ENCODE measurements around the gene JSRP1.
"Not testable (repeated sequence)": the region's sequence is repeated elsewhere in the genome, so short reads cannot be mapped to it uniquely, and the experiment has no call there.

Gene JSRP1

GRCh38 chr19:2282062-2282861, 26.0 kb upstream of the JSRP1 start, which contains the start of gene PEAK3:
Gene PEAK3, minus strand, starts transcription at chr19:2282175. Its CDS starts 1,244 bp downstream, at chr19:2280931.
- no peak for DNase-seq

- DNase-seq = not testable (repeated sequence)
Measured at GRCh38 chr19:2281265-2282061, 25.2 kb upstream of the JSRP1 start.

GRCh38 chr19:2280633-2281264, 24.5 kb upstream of the JSRP1 start:
- DNase-seq = no peak

- no peak for DNase-seq
Measured at GRCh38 chr19:2278459-2279158, 22.4 kb upstream of the JSRP1 start.

- DNase-seq = no peak
Measured at GRCh38 chr19:2277138-2277537, 20.9 kb upstream of the JSRP1 start.

GRCh38 chr19:2276429-2276986, 20.3 kb upstream of the JSRP1 start:
- DNase-seq = no peak

GRCh38 chr19:2275588-2276428, 19.6 kb upstream of the JSRP1 start:
- no peak for DNase-seq

GRCh38 chr19:2274931-2275535, 18.8 kb upstream of the JSRP1 start:
- DNase-seq = peak; percentile 43

- no peak for DNase-seq
Measured at GRCh38 chr19:2274185-2274711, 18.0 kb upstream of the JSRP1 start.

- DNase-seq = peak; percentile 86
Measured at GRCh38 chr19:2273356-2274184, 17.4 kb upstream of the JSRP1 start.

- DNase-seq = no peak
Measured at GRCh38 chr19:2271234-2272103, 15.3 kb upstream of the JSRP1 start.

GRCh38 chr19:2270423-2271233, 14.4 kb upstream of the JSRP1 start:
- peak; percentile 68 for DNase-seq

GRCh38 chr19:2270157-2270422, 13.9 kb upstream of the JSRP1 start:
- no peak for DNase-seq

- DNase-seq = peak; percentile 99
Measured at GRCh38 chr19:2269244-2270156, 13.3 kb upstream of the JSRP1 start.

GRCh38 chr19:2268861-2269243, 12.6 kb upstream of the JSRP1 start:
- no peak for DNase-seq

GRCh38 chr19:2268480-2268830, 12.2 kb upstream of the JSRP1 start:
- DNase-seq = no peak
